CD4-positive, alpha-beta T cell treated with Interleukin-4 for 4 hours (primary cell): ENCODE results near the gene CIB2.

Experiments used
- DNase-seq: peaks from one replicate; pipeline ENCODE4 v3.0.0-alpha.2; 2020

The CIB2 gene

GRCh38 chr15:78105476-78106241 lies 25.6 kb downstream of the CIB2 start:
- no peak for DNase-seq

- no peak for DNase-seq
Observed at GRCh38 chr15:78104566-78105475, 26.4 kb downstream of the CIB2 start.

- DNase-seq: no peak
Observed at GRCh38 chr15:78104119-78104479, 27.1 kb downstream of the CIB2 start.

GRCh38 chr15:78103406-78104118 lies 27.7 kb downstream of the CIB2 start:
- DNase-seq: peak; percentile 63

- DNase-seq: no peak
Observed at GRCh38 chr15:78102741-78103140, 28.5 kb downstream of the CIB2 start.

GRCh38 chr15:78102211-78102610 lies 29.0 kb downstream of the CIB2 start:
- DNase-seq: no peak

- no peak for DNase-seq
Observed at GRCh38 chr15:78101423-78102105, 29.7 kb downstream of the CIB2 start.

GRCh38 chr15:78100886-78101285 lies 30.4 kb downstream of the CIB2 start:
- DNase-seq: no peak

- DNase-seq: no peak
Observed at GRCh38 chr15:78098131-78098755, 33.0 kb downstream of the CIB2 start.

- no peak for DNase-seq
Observed at GRCh38 chr15:78097667-78098066, 33.6 kb downstream of the CIB2 start.

- no peak for DNase-seq
Observed at GRCh38 chr15:78093242-78094020, 37.8 kb downstream of the CIB2 start.

GRCh38 chr15:78092261-78093041 lies 38.8 kb downstream of the CIB2 start, which contains the start of gene SH2D7:
Gene SH2D7, plus strand, starts transcription at chr15:78092561. Its CDS starts 24 bp downstream, at chr15:78092585.
- DNase-seq: no peak

- DNase-seq: no peak
Observed at GRCh38 chr15:78090422-78091063, 40.7 kb downstream of the CIB2 start.

GRCh38 chr15:78088773-78089080 lies 42.5 kb downstream of the CIB2 start:
- no peak for DNase-seq

GRCh38 chr15:78087951-78088772 lies 43.1 kb downstream of the CIB2 start:
- DNase-seq: no peak

GRCh38 chr15:78085928-78086327 lies 45.3 kb downstream of the CIB2 start:
- DNase-seq: no peak

GRCh38 chr15:78084449-78084750 lies 46.8 kb downstream of the CIB2 start:
- DNase-seq: no peak

GRCh38 chr15:78083687-78084448 lies 47.4 kb downstream of the CIB2 start:
- DNase-seq: no peak

- no peak for DNase-seq
Observed at GRCh38 chr15:78083186-78083585, 48.1 kb downstream of the CIB2 start.
